Retina (tissue), 1 donor: ENCODE measurements around the gene ADCK1.
"Not testable (repeated sequence)": the region's sequence is repeated elsewhere in the genome, so short reads cannot be mapped to it uniquely, and the experiment has no call there.

ENCODE experiments used
- DNase-seq: peaks from one replicate; pipeline ENCODE4 v3.0.0-alpha.2; 2016

ADCK1 gene

DNA sequence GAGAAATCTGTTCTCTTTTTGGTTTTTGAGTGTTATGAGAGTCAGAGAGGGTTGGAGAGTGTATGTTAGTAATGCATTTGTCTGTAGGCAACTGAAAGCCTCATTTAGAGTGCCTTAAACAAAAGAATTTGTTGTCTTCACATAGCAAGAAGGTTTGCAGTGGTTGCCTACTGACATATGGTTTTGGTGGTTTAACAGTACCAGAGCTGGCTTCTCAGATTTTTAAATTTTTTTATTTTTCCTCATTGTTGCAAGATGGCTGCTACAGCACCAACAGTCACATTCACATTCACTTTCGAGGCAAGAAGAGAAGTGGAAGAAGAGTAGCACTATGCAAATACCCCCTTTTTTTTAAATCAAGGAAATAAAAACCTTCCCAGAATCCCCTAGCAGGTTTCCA is 106.5 kb downstream of the ADCK1 start:
- DNase-seq, result no peak

- DNase-seq, result no peak
These were observed 108.9 kb downstream of the ADCK1 start for GRCh38 chr14:77908847-77909246.

DNA sequence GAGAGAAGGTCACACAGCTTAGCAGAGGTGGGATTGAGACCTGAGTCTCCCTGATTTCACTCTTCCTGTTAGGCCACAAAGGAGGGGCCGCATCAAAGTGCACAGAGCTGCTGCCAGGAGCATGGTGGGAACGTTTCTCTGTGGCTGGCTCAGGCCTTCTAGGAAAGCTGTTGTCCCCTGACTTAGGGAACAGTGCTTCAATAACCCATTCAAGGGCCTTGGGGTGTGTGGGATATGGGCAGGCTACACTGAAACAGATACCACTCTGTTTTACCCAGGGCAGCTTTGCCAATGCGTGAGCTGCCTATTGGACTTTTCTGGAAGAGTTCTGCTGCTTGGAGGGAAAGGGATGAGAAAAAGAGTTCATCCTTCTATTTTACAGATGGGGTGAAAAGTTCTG is 110.0 kb downstream of the ADCK1 start:
- no peak for DNase-seq

DNA sequence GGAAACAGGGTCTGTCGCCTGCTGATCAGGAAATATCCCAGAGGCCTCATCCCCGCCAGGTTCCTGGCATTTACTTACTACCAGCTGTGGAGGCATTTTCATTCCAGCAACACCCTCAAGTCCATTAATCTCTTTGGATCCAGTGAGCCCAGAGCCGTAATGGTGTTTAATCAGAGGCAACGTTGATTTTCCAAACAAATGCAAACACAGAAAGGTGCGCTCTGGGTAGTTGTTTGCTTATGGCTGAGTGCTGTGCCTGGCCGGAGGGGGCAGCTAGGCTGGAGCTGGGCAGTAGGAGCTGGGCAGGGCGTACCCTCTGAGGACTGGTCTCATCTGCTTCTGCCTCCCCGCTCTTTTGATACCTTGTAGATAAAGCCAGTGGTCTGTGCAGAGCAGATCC is 110.6 kb downstream of the ADCK1 start:
- DNase-seq, result no peak

GRCh38 chr14:77911356-77911755 is 111.4 kb downstream of the ADCK1 start:
- DNase-seq, result no peak

DNA sequence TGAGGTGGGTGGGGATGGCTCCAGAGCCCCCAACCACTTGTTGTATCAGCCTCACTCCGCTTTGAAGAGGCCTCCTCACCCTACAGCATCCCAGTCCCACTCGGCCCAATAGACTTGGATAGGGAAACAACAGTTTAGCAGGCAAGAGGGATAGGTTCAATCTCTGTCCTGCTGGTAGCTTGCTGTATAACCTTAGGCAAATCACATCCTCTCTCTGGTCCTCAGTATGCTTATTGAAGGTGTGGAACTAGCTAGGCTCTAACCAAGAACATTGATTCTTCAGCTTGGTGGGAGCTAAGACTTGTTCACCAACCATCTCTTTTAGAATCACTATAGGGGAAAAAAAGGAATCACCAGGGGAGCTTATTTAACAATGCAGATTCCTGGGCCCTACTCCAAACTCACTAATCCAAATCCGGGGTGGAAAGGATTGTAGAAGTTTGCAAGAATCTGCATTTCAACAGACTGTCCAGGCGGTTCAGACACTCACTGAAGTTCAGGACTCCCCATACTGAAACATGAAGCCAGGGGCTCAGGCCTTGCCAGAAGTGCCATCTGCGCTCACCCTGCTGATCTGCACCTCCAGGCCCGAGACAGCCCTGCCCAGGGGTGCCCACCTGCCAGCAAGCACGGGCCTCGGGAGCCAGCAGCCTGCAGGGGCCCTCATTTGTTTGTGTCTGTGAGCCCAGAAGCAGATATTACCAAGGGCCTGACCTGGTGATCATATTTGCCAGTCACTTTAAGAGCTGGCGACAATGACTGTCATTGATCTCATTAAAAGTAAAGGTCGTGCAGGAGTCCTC is 113.0 kb downstream of the ADCK1 start:
- DNase-seq, result no peak

DNA sequence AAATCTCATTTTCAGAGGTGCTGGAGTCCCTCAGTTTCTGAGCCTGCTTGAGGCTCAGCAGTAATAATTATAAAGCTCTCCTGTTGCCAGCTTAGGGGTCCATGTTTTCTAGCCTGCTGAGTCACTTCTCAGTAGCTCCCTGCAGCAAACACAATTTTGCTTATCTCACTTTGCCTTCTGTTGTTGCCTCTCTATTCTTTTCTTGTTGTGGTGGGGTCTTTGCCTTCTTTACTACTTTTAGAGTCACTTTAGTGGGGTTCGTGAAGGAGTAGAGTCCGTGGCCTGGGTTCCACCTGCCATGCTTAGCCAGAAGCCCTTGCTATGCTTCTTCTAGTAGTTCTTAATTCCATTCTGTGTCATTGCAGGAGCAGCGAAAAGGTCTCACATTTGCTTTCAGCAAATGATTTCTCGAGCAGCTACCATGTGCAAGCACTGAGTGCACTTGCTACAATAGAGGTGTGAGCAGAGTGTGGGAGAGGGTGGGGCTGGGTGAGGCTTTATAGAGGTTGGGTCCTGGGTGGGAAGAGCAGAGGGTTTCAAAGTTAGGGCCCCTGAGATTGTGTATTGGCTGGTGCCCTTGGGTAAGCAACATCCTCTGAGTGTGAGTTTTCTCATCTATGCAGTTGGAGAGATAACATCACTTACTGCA is 114.3 kb downstream of the ADCK1 start:
- no peak for DNase-seq

DNA sequence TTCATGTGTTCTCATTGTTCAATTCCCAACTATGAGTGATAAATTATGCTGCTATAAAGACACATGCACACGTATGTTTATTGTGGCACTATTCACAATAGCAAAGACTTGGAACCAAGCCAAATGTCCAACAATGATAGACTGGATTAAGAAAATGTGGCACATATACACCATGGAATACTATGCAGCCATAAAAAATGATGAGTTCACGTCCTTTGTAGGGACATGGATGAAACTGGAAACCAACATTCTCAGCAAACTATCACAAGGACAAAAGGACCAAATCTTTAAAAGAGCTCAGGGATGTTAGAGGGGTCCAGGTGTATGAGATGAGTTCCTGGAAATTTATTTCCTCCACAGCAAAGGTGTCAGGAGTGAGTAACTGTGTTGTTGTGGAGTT is 115.5 kb downstream of the ADCK1 start:
- not testable (repeated sequence) for DNase-seq

GRCh38 chr14:77917491-77918201 is 117.7 kb downstream of the ADCK1 start:
- DNase-seq, result no peak

GRCh38 chr14:77918448-77918847 is 118.5 kb downstream of the ADCK1 start:
- DNase-seq, result no peak

- no peak for DNase-seq
These were observed 120.4 kb downstream of the ADCK1 start for GRCh38 chr14:77920312-77920711.

- DNase-seq, result no peak
These were observed 121.9 kb downstream of the ADCK1 start for GRCh38 chr14:77921818-77922217.

DNA sequence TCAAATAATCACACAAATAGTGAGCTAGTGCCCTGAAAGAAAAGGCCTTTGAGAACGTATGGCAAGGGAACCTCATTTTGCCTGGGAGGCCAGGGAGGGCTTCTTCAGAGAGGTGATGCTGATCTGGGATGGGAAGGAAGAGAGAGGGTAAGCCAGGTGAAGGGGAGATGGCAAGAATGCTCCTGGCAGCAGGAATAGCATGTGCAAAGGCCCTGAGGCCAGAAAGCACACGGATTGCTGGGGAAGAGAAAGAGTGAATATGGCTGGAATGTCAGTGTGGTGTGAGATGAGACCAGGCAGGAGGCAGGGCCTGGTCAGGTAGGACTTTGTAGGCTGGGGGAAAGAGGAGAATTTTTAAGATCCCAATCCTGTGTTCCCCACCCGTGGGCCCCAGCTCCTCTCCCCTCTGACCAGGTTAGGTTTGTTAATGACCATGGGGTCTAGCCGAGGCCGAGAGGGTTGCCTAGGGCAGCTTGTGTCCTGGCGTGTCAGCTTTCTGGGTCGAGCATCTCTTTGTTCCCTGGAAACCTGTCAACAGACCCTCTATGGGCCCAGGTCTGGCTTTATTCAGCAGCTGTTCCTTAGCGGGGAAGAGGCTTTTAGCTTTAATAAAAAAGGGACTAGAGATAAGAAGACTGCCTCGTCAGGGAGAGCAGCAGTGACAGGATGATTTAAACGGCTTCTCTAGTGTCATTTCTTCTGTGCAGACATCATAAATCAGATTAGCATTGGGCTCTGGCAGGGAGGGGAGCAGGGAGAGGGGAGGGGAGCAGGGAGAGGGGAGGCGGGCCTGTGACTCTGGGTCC is 123.4 kb downstream of the ADCK1 start:
- no peak for DNase-seq

DNA sequence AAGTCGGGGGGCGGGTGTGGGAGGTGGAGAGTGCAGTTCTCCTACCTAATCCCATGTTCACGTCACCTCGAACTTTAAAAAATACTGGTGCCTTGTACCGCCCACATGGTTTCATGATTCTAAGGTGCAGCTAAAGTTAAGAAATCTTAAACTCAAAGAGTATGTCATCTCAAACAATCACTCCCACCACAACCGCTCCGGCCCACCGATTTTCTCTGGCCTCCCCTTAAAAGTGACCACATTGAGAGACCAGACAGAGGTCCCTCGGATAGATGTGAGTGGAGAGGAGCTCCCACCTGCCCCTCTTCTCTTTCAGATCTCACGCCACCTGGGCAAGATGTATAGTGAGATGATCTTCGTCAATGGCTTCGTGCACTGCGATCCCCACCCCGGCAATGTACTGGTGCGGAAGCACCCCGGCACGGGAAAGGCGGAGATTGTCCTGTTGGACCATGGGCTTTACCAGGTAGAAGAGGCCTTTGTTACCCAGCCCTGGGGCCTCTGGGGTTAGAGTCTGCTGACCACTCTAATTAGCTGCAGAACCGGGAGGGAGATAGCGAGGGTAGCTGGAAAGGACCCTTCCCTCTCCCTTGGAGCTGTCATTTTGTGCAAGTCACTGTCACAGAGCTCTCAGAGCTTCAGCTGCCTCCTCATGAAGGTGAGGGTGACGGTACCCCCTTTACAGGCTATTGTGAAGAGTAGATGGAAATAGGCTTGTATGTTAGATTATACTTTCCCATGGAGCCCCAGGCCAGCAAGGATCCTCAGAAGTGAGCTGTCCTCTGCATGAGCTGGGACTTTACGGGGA is 124.4 kb downstream of the ADCK1 start:
- DNase-seq, result no peak

DNA sequence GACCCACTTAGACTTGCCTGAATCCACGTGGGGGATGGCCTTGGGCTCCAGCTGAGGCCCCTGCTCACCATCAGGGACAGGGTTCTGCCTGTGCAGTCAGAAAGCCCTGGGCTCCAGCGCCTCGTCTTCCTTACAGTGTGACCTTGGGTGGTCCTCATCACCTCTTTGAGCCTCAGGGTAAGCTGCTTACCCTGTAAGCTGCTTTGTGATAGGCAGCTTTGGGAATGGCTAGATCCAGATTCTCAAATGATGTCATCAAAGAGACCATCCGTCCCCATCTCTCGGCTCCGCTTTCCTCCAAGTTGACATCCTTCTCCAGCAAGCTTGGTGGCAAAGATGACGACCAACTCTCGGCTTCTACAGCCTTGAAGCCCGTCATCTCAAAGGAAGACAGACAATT is 127.0 kb downstream of the ADCK1 start:
- DNase-seq, result no peak

DNA sequence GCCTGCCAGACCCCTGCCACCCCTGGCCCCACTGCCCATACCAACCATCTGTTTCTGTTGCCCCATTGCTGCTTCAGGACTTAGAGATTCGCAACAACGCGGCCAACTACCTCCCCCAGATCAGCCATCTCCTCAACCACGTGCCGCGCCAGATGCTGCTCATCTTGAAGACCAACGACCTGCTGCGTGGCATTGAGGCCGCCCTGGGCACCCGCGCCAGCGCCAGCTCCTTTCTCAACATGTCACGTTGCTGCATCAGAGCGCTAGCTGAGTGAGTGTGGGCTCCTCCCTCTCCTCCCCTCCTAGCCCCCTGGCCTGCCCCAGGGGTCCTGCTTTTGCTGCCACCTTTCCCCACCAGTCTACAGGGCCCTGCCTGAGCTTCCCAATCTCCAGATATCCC is 131.5 kb downstream of the ADCK1 start:
- no peak for DNase-seq

DNA sequence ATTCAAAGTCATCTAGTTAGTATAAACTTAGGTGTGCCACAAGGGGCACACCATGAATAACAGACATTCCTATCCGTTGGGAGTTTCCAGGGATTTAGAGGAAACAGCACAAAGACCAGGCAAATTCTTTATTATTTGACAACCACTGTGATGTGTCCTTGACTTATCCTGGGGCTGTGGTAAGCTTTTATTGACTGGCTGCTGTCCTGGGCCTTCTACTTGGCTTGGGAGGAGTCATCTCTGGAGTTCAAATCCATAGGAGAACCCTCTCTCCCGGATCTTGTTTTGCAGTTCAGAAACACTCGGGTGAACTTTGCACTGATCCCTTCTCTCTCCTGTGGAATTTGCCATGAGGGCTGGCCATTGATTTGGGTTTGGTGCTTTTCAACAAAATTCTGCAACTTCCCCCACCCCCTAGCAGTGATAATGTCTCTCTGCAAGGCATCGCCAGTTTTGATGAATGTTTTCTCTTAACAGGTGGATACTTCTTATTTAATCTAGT is 136.3 kb downstream of the ADCK1 start:
- DNase-seq, result no peak

DNA sequence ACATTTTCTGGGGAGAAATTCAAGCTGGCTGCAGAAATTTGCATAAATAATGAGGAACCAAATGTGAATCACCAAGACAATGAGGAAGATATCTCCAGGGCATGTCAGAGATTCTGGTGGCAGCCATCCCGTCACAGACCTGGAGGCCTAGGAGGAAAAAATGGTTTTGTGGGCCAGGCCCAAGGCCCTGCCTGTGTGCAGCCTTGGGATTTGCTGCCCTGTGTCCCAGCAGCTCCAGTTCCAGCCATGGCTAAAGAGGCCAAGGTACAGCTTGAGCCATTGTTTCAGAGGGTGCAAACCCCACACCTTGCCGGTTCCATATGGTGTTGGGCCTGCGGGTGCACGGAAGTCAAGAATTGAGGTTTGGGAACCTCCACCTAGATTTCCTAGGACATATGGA is 147.5 kb downstream of the ADCK1 start:
- DNase-seq, result no peak

GRCh38 chr14:77950371-77951063 is 150.6 kb downstream of the ADCK1 start:
- no peak for DNase-seq

DNA sequence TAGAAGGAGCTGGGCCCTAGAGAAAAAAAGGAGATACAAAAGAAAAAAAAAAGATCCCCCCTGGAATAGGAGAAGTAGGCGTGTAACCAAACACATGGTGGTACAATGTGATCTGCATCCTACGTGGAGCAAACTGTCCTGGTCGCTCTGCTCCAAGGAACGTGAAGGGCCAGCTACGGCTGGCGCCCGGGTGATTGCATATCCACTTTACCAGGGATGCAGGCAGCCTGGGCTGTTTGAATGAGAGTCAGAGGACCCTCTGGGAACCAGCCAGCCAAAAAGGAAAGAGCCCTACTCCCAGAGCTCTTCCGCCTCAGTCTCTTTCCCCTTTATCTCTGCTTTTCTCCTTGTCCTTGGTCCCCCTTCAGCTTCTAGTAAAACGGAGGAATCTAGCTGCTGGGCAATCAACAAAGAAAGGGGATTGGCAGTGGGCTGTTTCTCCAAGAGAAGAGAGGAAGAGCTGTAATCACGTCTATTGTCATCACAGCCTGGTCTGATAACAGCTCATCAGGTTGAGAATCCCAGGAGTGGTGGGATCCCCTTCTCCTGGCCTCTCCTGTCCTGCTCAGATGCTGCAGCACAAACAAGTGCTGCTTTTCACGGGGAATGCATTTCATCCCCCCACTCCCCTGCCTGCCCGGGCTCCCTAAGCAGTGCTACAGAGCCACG is 156.0 kb downstream of the ADCK1 start:
- peak; percentile 26 for DNase-seq

DNA sequence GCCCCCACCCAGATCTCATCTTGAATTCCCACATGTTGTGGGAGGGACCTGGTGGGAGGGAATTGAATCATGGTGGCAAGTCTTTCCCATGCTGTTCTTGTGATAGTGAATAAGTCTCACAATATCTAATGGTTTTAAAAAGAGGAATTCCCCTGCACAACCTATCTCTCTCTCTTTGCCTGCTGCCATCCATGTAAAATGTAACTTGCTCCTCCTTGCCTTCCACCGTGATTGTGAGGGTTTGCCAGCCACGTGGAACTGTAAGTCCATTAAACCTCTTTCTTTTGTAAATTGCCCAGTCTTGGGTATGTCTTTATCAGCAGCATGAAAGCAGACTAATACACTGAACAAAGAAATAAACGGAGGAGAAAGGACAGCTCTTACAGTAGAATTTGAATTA is 159.8 kb downstream of the ADCK1 start:
- not testable (repeated sequence) for DNase-seq
